Fibroblast of lung (primary cell): ENCODE measurements around the gene RUVBL2. TPM values are rescaled to one million over a fixed set of nuclear protein-coding genes. Genes with fewer than 3 reads are reported as not detected.
"Not testable (repeated sequence)": the region's sequence is repeated elsewhere in the genome, so short reads cannot be mapped to it uniquely, and the experiment has no call there.

Experiments used
- DNase-seq, 2 donors: peaks; one replicate each; pipeline versions ENCODE4 v3.0.0 to v3.0.0-alpha.2; 2010; ENCODE audit warnings: low read depth in 2 of 2
- H2AFZ ChIP-seq: 2 replicates; pipeline ENCODE4 v1.5.1; 2012; ENCODE audit warnings: low read length, control low read depth, inconsistent platforms
- H3K27ac ChIP-seq: 2 replicates; pipeline ENCODE4 v1.5.1; 2011; ENCODE audit warnings: low read length, control low read depth; ENCODE audit not compliant: insufficient read depth
- H3K27me3 ChIP-seq: 2 replicates; pipeline ENCODE4 v1.5.1; 2011; ENCODE audit warnings: mild to moderate bottlenecking, low read length; ENCODE audit not compliant: control insufficient read depth, insufficient read depth
- H3K36me3 ChIP-seq: 2 replicates; pipeline ENCODE4 v1.5.1; 2011; ENCODE audit warnings: low read length; ENCODE audit not compliant: control insufficient read depth, insufficient read depth
- H3K4me1 ChIP-seq: 2 replicates; pipeline ENCODE4 v1.5.1; 2011; ENCODE audit warnings: low read length; ENCODE audit not compliant: control insufficient read depth, insufficient read depth; ENCODE audit errors: extremely low read depth
- H3K4me2 ChIP-seq: 2 replicates; pipeline ENCODE4 v1.5.1; 2011; ENCODE audit warnings: low read length, control low read depth; ENCODE audit not compliant: insufficient read depth; ENCODE audit errors: extremely low read depth
- H3K4me3 ChIP-seq, 4 experiments: fragments of 200-600 bp in 1 of 4; sonication (generic) in 1 of 4; replicated peaks in 1 of 4; 2 replicates each; pipeline ENCODE4 v1.5.1; 2011 to 2016; ENCODE audit warnings: low read length in 4 of 4, low read depth in 3 of 4, mild to moderate bottlenecking in 3 of 4, control low read depth in 2 of 4, inconsistent platforms in 1 of 4, mixed read lengths in 1 of 4; ENCODE audit not compliant: insufficient read depth in 1 of 4; ENCODE audit errors: control extremely low read depth in 1 of 4
- H3K79me2 ChIP-seq: 2 replicates; pipeline ENCODE4 v1.5.1; 2012; ENCODE audit warnings: mild to moderate bottlenecking, low read length, inconsistent platforms; ENCODE audit not compliant: control insufficient read depth, insufficient read depth
- H3K9ac ChIP-seq: 2 replicates; pipeline ENCODE4 v1.5.1; 2011; ENCODE audit warnings: mild to moderate bottlenecking, low read length, control low read depth; ENCODE audit not compliant: insufficient read depth
- H3K9me3 ChIP-seq: 2 replicates; pipeline ENCODE4 v1.5.1; 2012; ENCODE audit warnings: low read depth, low read length; ENCODE audit not compliant: control insufficient read depth, insufficient read depth
- H4K20me1 ChIP-seq: 2 replicates; pipeline ENCODE4 v1.5.1; 2011; ENCODE audit warnings: low read length; ENCODE audit not compliant: control insufficient read depth, insufficient read depth; ENCODE audit errors: extremely low read depth
- EZH2 ChIP-seq: IDR thresholded peaks from 2 replicates; pipeline ENCODE4 v1.5.1; 2012; ENCODE audit warnings: low read length, control low read depth, mild to moderate bottlenecking; ENCODE audit errors: missing control alignments
- polyA plus RNA-seq, 2 donors: library from polyadenylated mRNA; depleted of rRNA in 1 of 2; stranded (reverse) in 1 of 2; unstranded in 1 of 2; fragments of >200 nt; gene quantifications; 2 replicates each; pipeline ENCODE4 v1.2.1, GENCODE V29; 2011 to 2012; ENCODE audit warnings: missing spikeins in 1 of 2
- total RNA-seq: library from RNA; depleted of rRNA; stranded (reverse); fragments of >200 nt; gene quantifications from 2 replicates; pipeline ENCODE4 v1.2.1, GENCODE V29; 2014
- TF ChIP-seq, protein P1 (sequence below), 2 donors: IDR thresholded peaks in 1 of 2; conservative IDR thresholded peaks in 1 of 2; 1 replicate in 1 of 2; 2 replicates in 1 of 2; pipeline ENCODE4 v1.5.1; 2011 to 2012; ENCODE audit warnings: low read length in 2 of 2, control low read depth in 1 of 2, inconsistent platforms in 1 of 2, low read depth in 1 of 2, mild to moderate bottlenecking in 1 of 2

Gene RUVBL2
- total and polyA plus RNA-seq, 2 donors (not counting 1 experiment from before 2014, with no cell fraction given) = 77.6 to 158 TPM

DNA sequence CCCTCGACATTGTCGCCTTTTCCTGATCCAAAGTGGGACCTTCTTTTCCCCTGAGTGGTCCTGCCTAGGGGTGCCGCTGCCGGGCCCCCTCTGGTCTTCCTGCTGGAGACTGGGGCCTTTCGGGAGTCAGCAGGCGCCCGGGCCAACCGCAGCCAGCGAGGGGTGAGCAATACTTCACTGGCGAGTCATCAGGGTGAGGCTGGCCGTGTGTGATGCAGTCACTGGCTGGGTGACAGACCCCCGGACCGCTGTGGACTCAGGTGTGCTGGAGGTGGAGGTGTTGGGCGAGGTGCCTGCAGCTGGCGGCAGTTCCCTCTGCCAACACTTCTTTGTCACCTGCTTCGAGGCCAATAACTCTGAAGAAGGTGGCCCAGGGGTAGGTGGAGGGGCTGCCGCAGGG is 48.5 kb downstream of the RUVBL2 start:
- Histone ChIP-seq H3K4me3 (no peak overlapping the region), H3K4me2 (no peak overlapping the region), H3K4me1 (no peaks in the 10 kb centered on the region), H4K20me1 (no peaks in the 10 kb centered on the region), H3K36me3 (no peaks in the 10 kb centered on the region), H3K27me3 (no peaks in the 10 kb centered on the region), H3K9ac (no peak overlapping the region), H3K9me3 (no peaks in the 10 kb centered on the region), H2AFZ (no peak overlapping the region), H3K27ac (no peak overlapping the region), H3K79me2 (no peaks in the 10 kb centered on the region)
- DNase-seq = peak in 1 of 2 donors; percentile 71
- TF ChIP-seq, protein P1, sequence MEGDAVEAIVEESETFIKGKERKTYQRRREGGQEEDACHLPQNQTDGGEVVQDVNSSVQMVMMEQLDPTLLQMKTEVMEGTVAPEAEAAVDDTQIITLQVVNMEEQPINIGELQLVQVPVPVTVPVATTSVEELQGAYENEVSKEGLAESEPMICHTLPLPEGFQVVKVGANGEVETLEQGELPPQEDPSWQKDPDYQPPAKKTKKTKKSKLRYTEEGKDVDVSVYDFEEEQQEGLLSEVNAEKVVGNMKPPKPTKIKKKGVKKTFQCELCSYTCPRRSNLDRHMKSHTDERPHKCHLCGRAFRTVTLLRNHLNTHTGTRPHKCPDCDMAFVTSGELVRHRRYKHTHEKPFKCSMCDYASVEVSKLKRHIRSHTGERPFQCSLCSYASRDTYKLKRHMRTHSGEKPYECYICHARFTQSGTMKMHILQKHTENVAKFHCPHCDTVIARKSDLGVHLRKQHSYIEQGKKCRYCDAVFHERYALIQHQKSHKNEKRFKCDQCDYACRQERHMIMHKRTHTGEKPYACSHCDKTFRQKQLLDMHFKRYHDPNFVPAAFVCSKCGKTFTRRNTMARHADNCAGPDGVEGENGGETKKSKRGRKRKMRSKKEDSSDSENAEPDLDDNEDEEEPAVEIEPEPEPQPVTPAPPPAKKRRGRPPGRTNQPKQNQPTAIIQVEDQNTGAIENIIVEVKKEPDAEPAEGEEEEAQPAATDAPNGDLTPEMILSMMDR (conservative IDR thresholded peaks at IDR 0.05 in 1 of 2, IDR thresholded peaks at IDR 0.05 in 1 of 2; ENCODE audit: low read depth in 1 of 2, low read length in 2 of 2) = no peak
- TF ChIP-seq EZH2 = no peak

- H3K4me3 ChIP-seq, H3K4me2 ChIP-seq, H3K4me1 ChIP-seq, H3K79me2 ChIP-seq, H2AFZ ChIP-seq, H3K9ac ChIP-seq, H3K36me3 ChIP-seq, H4K20me1 ChIP-seq, DNase-seq, H3K9me3 ChIP-seq, H3K27ac ChIP-seq, H3K27me3 ChIP-seq: not testable (repeated sequence)
Measured at GRCh38 chr19:49042666-49043065, 49.0 kb downstream of the RUVBL2 start.

GRCh38 chr19:49043548-49043947 is 49.9 kb downstream of the RUVBL2 start, which contains the start of gene CGB5:
TSS of gene CGB5 (plus strand) at chr19:49043848. CDS start at chr19:49044210, 362 bp downstream.
- H3K9ac ChIP-seq, H4K20me1 ChIP-seq, H3K27ac ChIP-seq, H3K79me2 ChIP-seq, H3K4me1 ChIP-seq, H3K4me2 ChIP-seq, H3K27me3 ChIP-seq, H3K9me3 ChIP-seq, H3K36me3 ChIP-seq, H2AFZ ChIP-seq, H3K4me3 ChIP-seq, DNase-seq: not testable (repeated sequence)

DNA sequence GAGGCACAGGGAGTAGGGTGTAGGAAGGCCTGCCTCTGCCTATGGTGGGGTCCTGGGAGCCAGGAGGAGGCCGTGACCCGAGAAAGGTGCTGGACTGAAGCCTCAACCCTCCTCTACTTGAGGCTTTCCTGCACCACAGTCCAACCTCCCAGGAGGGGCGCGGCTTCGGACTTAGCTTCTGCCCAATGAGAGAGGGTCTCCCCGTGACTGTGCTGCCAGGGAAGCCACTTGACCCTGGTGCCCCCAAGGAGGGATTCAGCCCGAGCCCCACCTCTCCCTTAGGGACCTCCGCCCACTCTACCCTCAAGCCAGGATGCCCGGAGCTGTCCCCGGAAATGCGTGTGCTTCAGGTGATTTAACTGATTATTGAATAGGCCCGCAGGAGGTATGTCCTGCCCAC is 55.3 kb downstream of the RUVBL2 start, which contains the start of gene CGB8:
CGB8 (minus strand) TSS at position 101 of the 400 bp plus-strand sequence. CDS start 372 bp downstream, outside the sequence.
- H3K4me3 ChIP-seq, DNase-seq, H3K9ac ChIP-seq, H3K9me3 ChIP-seq, H3K4me2 ChIP-seq, H3K27ac ChIP-seq, H4K20me1 ChIP-seq, H3K36me3 ChIP-seq, H3K79me2 ChIP-seq, H3K27me3 ChIP-seq, H3K4me1 ChIP-seq, H2AFZ ChIP-seq: not testable (repeated sequence)

DNA sequence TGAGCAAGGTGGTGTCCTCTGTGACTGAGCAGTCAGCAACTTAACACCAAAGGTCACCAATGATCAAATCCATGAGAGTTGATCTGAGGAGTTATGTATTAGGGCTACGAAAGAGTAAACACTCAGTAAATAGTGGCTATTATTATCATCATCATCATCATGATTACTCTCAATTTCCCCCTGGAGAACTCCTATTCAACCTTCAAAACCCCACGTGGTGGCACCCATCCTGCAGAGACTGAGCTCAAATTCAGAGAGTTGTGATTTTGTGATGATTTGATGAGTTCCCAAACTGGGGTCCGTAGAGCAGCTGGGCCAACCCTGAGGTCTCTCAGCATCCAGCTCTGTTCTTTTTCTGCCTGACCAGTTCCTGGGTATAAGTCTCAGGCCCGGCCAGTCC is 56.1 kb downstream of the RUVBL2 start:
- not testable (repeated sequence) for H3K4me2 ChIP-seq, H3K4me3 ChIP-seq, H3K79me2 ChIP-seq, H3K27me3 ChIP-seq, H2AFZ ChIP-seq, H3K9ac ChIP-seq, H3K27ac ChIP-seq, H3K4me1 ChIP-seq, H3K9me3 ChIP-seq, H4K20me1 ChIP-seq, DNase-seq, H3K36me3 ChIP-seq

GRCh38 chr19:49050376-49051033 is 56.8 kb downstream of the RUVBL2 start:
- peak; percentile 42 to 86 for DNase-seq
- not testable (repeated sequence) for H3K36me3 ChIP-seq, H3K9me3 ChIP-seq, H2AFZ ChIP-seq, H4K20me1 ChIP-seq, H3K79me2 ChIP-seq, H3K4me2 ChIP-seq, H3K27ac ChIP-seq, H3K4me1 ChIP-seq, H3K4me3 ChIP-seq, H3K9ac ChIP-seq, H3K27me3 ChIP-seq
